Stimulated activated CD4-positive, alpha-beta T cell treated with anti-CD3 and anti-CD28 coated beads, Interleukin-4, amount 100 ng/mL, for 1 hour (primary cell): ENCODE results near the gene SPPL2A.
"Not testable (repeated sequence)": the region's sequence is repeated elsewhere in the genome, so short reads cannot be mapped to it uniquely, and the experiment has no call there.

ENCODE experiments used
- DNase-seq: peaks from one replicate; pipeline ENCODE4 v3.0.0-alpha.2; 2020

SPPL2A gene, protein sequence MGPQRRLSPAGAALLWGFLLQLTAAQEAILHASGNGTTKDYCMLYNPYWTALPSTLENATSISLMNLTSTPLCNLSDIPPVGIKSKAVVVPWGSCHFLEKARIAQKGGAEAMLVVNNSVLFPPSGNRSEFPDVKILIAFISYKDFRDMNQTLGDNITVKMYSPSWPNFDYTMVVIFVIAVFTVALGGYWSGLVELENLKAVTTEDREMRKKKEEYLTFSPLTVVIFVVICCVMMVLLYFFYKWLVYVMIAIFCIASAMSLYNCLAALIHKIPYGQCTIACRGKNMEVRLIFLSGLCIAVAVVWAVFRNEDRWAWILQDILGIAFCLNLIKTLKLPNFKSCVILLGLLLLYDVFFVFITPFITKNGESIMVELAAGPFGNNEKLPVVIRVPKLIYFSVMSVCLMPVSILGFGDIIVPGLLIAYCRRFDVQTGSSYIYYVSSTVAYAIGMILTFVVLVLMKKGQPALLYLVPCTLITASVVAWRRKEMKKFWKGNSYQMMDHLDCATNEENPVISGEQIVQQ

DNA sequence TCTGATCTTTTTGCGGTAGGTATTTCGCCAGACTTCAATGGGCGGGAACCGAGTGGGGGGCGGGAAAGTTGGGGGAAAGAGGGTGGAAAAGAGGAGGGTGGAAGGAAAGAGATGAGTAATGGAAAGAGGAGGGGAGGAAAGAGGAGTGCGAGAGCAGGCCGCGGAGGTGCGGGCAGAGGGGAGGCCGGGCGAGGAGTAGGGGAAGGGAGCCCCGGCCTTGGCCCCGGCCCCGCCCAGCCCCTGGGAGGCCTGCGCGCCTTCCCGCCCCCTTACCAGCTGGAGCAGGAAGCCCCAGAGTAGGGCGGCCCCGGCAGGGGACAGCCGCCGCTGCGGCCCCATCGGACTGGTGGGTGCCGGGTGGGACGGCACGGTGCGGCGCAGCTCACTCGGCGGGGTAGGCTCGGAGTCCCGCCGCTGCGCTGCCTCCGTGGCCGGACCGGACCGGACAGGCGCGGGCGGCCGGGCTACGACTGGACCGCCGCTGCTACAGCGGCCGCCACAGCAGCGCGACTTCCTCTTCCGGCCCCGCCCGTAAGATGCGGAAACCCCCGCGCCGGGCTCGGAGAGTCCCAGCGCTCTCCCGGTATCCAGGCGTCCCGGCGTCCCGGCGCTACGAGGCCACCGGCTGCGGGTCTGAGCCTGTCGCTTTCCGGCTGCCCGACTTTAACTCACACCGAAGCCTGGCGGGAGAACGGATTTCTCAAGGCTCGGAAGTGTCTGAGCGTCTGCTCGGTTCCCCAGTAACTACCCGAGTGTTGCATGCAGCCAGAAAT lies at the start of gene SPPL2A:
TSS of gene SPPL2A (minus strand) at position 512 of the 773 bp plus-strand sequence. CDS start at position 339, 173 bp downstream.
- peak; percentile 84 for DNase-seq

DNA sequence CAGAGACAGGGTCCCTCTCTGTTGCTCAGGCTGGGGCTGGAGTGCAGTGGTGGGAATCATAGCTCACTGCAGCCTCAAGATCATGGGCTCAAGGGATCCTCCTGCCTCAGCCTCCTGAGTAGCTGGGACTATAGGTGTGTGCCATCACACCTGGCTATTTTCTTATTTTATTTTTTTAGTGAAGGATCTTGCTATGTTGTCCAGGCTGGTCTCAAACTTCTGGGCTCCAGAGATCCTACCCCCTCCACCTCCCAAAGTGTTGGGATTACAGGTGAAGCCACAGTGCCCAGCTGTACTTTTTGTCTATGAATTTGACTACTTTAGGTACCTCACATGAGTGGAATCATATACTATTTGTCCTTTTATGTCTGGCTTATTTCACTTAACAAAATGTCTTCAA lies 49.1 kb upstream of the SPPL2A start:
- no peak for DNase-seq

GRCh38 chr15:50813865-50814264 lies 48.4 kb upstream of the SPPL2A start:
- no peak for DNase-seq

- no peak for DNase-seq
Measured at GRCh38 chr15:50813089-50813488, 47.6 kb upstream of the SPPL2A start.

GRCh38 chr15:50812181-50812506 lies 46.6 kb upstream of the SPPL2A start:
- not testable (repeated sequence) for DNase-seq

- not testable (repeated sequence) for DNase-seq
Measured at GRCh38 chr15:50811461-50812180, 46.1 kb upstream of the SPPL2A start.

DNA sequence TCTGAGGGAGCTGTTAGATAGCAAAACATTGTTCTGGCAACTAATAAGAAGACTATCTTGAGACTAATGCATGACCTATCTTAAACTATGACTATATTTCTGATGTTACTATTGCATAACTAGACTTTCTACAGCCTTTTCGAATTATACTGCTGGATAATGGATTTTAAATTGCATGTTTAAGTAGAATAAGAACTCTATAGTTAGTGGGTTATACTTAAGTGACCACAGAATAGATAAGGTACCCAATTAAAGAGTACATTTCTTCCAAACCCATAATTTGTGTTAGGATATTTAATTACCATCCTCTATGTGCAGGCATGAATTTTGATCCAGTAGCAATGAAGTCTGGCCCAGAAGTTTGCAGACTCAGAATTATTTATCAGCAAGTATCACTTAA lies 44.6 kb upstream of the SPPL2A start:
- DNase-seq: no peak

GRCh38 chr15:50808728-50809127 lies 43.2 kb upstream of the SPPL2A start:
- no peak for DNase-seq

DNA sequence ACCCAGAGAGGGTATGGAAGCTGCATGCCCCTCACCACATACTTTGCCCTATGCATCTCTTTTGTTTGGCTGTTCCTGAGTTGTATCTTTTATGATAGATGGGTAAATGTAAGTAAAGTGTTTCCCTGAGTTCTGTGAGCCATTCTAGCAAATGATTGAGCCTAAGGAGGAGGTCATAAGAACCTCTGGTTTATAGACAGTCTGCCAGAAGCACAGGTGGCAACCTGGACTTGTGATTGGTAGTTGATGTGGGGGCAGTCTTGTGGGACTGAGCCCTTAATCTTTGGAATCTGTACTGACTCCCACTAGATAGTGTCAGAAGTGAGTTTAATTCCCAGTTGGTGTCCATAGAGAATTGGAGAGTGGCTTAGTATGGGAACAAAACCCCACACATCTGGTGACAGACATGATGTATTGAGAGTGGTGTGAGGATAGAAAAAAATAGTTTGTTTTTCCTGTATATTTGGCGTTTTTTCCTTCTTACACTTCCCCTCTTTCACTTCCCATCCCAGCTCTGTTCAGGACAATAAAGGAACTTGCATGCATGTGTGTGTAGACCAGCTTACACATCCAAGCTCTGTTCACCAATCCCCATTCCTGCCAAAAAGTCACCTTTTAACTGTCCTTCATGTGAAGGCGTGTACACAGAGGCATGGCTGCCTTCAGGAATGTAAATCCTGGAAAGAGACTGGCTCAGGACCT lies 38.1 kb upstream of the SPPL2A start:
- no peak for DNase-seq

DNA sequence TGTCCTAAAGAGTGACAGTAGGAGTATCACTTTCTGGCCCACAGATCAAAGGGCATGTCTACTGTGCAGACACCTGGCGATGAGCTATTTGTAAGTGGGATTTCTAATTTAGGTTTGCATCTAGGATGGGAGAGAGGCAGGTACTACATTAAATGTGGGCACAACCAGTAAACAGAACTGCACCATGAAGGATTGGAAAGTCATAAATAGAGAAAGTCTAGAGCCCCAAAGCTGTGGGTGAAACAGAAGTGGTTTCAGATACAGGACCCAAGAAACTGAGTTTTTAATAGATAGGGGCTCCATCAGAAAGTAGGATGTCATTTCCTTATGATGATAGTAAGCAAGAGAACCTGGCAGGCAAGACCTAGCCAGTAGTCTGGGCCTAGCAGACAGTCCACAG lies 35.2 kb upstream of the SPPL2A start:
- DNase-seq: no peak

GRCh38 chr15:50798684-50799083 lies 33.2 kb upstream of the SPPL2A start:
- DNase-seq: no peak

GRCh38 chr15:50797926-50798325 lies 32.4 kb upstream of the SPPL2A start:
- DNase-seq: no peak

DNA sequence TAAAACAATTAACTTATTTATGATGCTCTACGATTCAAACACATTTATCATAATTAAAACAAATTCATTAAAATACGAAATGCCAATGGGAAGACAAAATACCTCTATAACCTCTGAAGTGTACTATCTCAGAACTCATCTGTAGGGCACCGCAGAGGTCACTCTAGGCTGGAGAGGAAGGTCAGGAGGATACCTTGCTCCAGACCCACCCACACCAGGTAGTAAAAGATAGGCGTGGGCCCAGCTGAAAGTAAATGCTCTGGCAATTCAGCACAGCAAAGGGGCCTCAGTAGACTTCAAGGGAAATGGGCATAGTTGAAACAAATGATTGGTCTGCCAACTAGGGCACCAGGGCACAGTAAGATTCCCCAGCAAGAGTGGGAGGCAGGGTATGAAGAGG lies 26.0 kb upstream of the SPPL2A start:
- no peak for DNase-seq

GRCh38 chr15:50790778-50791453 lies 25.4 kb upstream of the SPPL2A start:
- no peak for DNase-seq

DNA sequence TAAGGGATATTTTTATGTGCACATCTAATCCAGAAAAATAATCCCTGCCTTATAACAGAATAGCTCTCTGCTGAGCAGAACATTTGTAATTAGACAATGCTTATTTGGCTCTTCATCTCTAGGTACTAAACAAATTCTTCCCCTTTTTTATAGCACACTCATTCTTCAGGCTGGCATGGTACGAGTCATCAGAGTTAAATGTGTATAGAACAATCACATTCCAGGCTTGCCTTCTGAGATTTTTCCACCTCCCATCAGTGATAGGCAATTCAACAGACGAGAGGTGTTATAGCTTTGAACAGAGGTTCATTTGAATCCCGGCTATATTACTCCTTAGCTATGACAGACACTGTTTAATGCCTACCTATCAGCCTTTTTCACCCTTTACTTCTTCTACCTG lies 21.4 kb upstream of the SPPL2A start:
- DNase-seq: no peak

- DNase-seq: no peak
Measured at GRCh38 chr15:50786438-50786837, 20.9 kb upstream of the SPPL2A start.

GRCh38 chr15:50783895-50784294 lies 18.4 kb upstream of the SPPL2A start:
- DNase-seq: no peak

DNA sequence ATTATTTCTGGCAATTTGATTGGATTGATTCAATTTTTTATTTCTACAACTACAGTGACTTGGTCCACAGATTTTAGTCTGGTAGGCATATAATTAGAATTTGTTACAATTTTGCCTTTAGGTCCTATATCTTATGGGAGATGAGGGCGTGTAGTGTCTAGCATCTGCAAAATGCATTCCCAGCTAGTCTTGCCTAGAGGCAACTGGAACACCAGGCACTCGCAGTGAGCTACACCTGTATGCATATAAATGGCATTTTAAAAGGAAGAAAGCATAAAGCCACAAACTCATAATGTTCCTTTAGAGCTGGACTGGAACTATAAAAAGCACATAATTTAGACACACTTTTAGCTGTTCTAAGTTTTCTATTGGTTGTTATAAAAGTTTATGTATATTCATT lies 17.9 kb upstream of the SPPL2A start:
- DNase-seq: no peak

DNA sequence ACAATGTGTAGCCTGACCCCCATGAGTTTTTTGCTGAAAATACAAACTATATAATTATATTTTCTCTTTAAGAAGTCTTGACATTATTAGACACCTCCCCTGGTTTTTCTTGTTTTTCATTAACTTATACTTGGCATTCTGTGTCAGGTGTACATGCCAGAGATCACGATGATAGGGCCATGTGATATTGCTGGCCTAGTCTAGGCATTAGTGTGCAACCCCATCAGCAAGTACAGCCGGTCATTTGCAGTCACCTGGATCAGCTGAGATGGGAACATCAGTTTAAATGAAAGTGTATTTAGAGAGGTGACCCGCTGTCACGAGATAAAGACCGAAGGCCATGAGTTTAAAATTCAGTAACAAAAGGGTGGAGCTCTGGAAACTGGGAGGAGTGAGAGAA lies 12.6 kb upstream of the SPPL2A start:
- no peak for DNase-seq

DNA sequence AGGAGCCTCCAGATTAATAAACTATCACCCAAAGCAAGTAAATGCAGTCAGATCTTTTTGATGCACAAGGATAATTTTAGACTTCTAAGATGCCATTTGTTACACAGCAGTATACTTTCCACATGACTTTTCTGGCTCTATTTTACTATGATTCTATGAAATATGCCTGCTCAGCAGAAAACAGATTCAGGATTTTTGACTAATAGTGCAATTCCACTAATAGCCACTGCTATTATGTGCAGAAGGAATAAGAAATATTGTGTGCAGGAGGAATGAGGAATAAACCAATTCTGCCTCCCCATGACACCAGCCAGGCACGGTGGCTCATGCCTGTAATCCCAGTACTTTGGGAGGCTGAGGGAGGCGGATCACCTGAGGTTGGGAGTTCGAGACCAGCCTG lies 11.5 kb upstream of the SPPL2A start:
- DNase-seq: no peak

DNA sequence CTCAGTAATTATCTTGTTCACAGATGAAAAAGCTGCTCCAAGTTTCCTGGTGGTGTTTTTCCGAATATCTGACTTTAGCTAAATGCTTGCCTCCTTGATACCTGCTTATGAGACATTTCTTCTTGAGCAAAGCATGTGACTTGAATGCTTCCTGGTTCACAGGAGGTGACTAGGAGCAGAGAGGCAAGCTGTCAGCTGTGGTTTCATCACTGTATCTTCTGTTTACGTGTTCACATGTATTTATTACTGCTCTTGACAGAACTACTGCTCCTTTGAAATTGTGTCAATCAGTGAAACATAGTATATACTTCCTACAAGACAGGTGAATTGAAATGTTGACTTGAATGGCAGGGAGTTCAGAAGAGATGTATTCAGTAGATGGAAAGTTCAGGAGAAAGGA lies 8.9 kb upstream of the SPPL2A start:
- DNase-seq: no peak

- DNase-seq: no peak
Measured at GRCh38 chr15:50773389-50773788, 7.9 kb upstream of the SPPL2A start.
